ENCODE measurements around the gene MYCT1.
"Not testable (repeated sequence)": the region's sequence is repeated elsewhere in the genome, so short reads cannot be mapped to it uniquely, and the experiment has no call there.

MYCT1 gene

GRCh38 chr6:152697634-152698033 is at the start of gene MYCT1:
MYCT1 (plus strand) TSS chr6:152697897; CDS start chr6:152697903, 6 bp downstream.
- no peak within 1 kb of the TSS for H3K27ac Mint-ChIP-seq
- no peaks in the 10 kb centered on the region for H3K4me1 Mint-ChIP-seq
- CTCF ChIA-PET = no interaction called here
- H3K27me3 Mint-ChIP-seq = peaks cover 4% of the 10 kb centered on the region
- no peak for DNase-seq
- H3K36me3 Mint-ChIP-seq = no peaks in the 10 kb centered on the region
- H3K9me3 Mint-ChIP-seq = no peaks in the 10 kb centered on the region
- H3K4me3 Mint-ChIP-seq = no peak within 1 kb of the TSS

GRCh38 chr6:152648105-152648504 is 49.6 kb upstream of the MYCT1 start:
- H3K27ac Mint-ChIP-seq = no peak overlapping the region
- CTCF ChIA-PET = no interaction called here

GRCh38 chr6:152651986-152652385 is 45.7 kb upstream of the MYCT1 start:
- Mint-ChIP-seq H3K4me3 (no peak overlapping the region), H3K4me1 (no peaks in the 10 kb centered on the region), H3K27ac (no peak overlapping the region), H3K36me3 (no peaks in the 10 kb centered on the region), H3K9me3 (no peaks in the 10 kb centered on the region), H3K27me3 (no peaks in the 10 kb centered on the region)
- CTCF ChIA-PET = no interaction called here
- DNase-seq = no peak

More at GRCh38 chr6:152648105-152648504, 49.6 kb upstream of the MYCT1 start:
- Mint-ChIP-seq H3K27me3 (peaks cover 3% of the 10 kb centered on the region), H3K36me3 (no peaks in the 10 kb centered on the region), H3K4me3 (no peak overlapping the region), H3K4me1 (no peaks in the 10 kb centered on the region), H3K9me3 (no peaks in the 10 kb centered on the region)
- no peak for DNase-seq

GRCh38 chr6:152661776-152662175 is 35.9 kb upstream of the MYCT1 start:
- H3K36me3 Mint-ChIP-seq = no peaks in the 10 kb centered on the region
- no peak overlapping the region for H3K4me3 Mint-ChIP-seq
- no peaks in the 10 kb centered on the region for H3K27me3 Mint-ChIP-seq
- CTCF ChIA-PET = no interaction called here
- no peaks in the 10 kb centered on the region for H3K4me1 Mint-ChIP-seq
- H3K27ac Mint-ChIP-seq = no peak overlapping the region
- no peak for DNase-seq
- H3K9me3 Mint-ChIP-seq = no peaks in the 10 kb centered on the region

GRCh38 chr6:152669895-152670294 is 27.8 kb upstream of the MYCT1 start:
- DNase-seq = no peak
- Mint-ChIP-seq H3K4me1 (no peaks in the 10 kb centered on the region), H3K4me3 (no peak overlapping the region), H3K9me3 (no peaks in the 10 kb centered on the region), H3K27ac (no peak overlapping the region), H3K27me3 (no peaks in the 10 kb centered on the region), H3K36me3 (no peaks in the 10 kb centered on the region)
- CTCF ChIA-PET = no interaction called here

- no peak for DNase-seq
- no peak overlapping the region for H3K27ac Mint-ChIP-seq
- CTCF ChIA-PET = no interaction called here
- no peaks in the 10 kb centered on the region for H3K27me3 Mint-ChIP-seq
- H3K36me3 Mint-ChIP-seq = no peaks in the 10 kb centered on the region
- no peak overlapping the region for H3K4me3 Mint-ChIP-seq
- H3K4me1 Mint-ChIP-seq = no peaks in the 10 kb centered on the region
- H3K9me3 Mint-ChIP-seq = no peaks in the 10 kb centered on the region
These were observed 26.5 kb upstream of the MYCT1 start for GRCh38 chr6:152671171-152671570.

- CTCF ChIA-PET = no interaction called here
- no peak for DNase-seq
- H3K9me3 Mint-ChIP-seq = no peaks in the 10 kb centered on the region
- no peak overlapping the region for H3K27ac Mint-ChIP-seq
- no peaks in the 10 kb centered on the region for H3K27me3 Mint-ChIP-seq
- no peaks in the 10 kb centered on the region for H3K36me3 Mint-ChIP-seq
- H3K4me1 Mint-ChIP-seq = no peaks in the 10 kb centered on the region
- no peak overlapping the region for H3K4me3 Mint-ChIP-seq
These were observed 24.5 kb upstream of the MYCT1 start for GRCh38 chr6:152673236-152673635.

GRCh38 chr6:152680151-152680550 is 17.5 kb upstream of the MYCT1 start:
- Mint-ChIP-seq H3K4me1 (no peaks in the 10 kb centered on the region), H3K27me3 (peaks cover 5% of the 10 kb centered on the region), H3K27ac (no peak overlapping the region), H3K36me3 (no peaks in the 10 kb centered on the region), H3K9me3 (no peaks in the 10 kb centered on the region), H3K4me3 (no peak overlapping the region)
- CTCF ChIA-PET = no interaction called here
- no peak for DNase-seq

- no peaks in the 10 kb centered on the region for H3K9me3 Mint-ChIP-seq
- no peaks in the 10 kb centered on the region for H3K36me3 Mint-ChIP-seq
- H3K4me1 Mint-ChIP-seq = no peaks in the 10 kb centered on the region
- no peak overlapping the region for H3K4me3 Mint-ChIP-seq
- no peak overlapping the region for H3K27ac Mint-ChIP-seq
- H3K27me3 Mint-ChIP-seq = peaks cover 5% of the 10 kb centered on the region
- DNase-seq = no peak
- CTCF ChIA-PET = no interaction called here
These were observed 16.7 kb upstream of the MYCT1 start for GRCh38 chr6:152680879-152681517.

- H3K4me3 Mint-ChIP-seq = no peak overlapping the region
- H3K27ac Mint-ChIP-seq = no peak overlapping the region
- DNase-seq = no peak
- no peaks in the 10 kb centered on the region for H3K4me1 Mint-ChIP-seq
- peaks cover 5% of the 10 kb centered on the region for H3K27me3 Mint-ChIP-seq
- no peaks in the 10 kb centered on the region for H3K9me3 Mint-ChIP-seq
- CTCF ChIA-PET = no interaction called here
- H3K36me3 Mint-ChIP-seq = no peaks in the 10 kb centered on the region
These were observed 15.6 kb upstream of the MYCT1 start for GRCh38 chr6:152682141-152682540.

GRCh38 chr6:152682935-152683334 is 14.8 kb upstream of the MYCT1 start:
- H3K27ac Mint-ChIP-seq, DNase-seq, H3K4me1 Mint-ChIP-seq, H3K4me3 Mint-ChIP-seq, H3K36me3 Mint-ChIP-seq, CTCF ChIA-PET, H3K27me3 Mint-ChIP-seq, H3K9me3 Mint-ChIP-seq: not testable (repeated sequence)

GRCh38 chr6:152685819-152686218 is 11.9 kb upstream of the MYCT1 start:
- no peak for DNase-seq
- Mint-ChIP-seq H3K4me3 (no peak overlapping the region), H3K27me3 (no peaks in the 10 kb centered on the region), H3K27ac (no peak overlapping the region), H3K4me1 (no peaks in the 10 kb centered on the region), H3K36me3 (no peaks in the 10 kb centered on the region), H3K9me3 (no peaks in the 10 kb centered on the region)
- CTCF ChIA-PET = interaction anchor here (0.7 kb wide), 1 partner anchor 29 kb away, joined by 3 read pairs; no protein-coding TSS in a partner anchor

- Mint-ChIP-seq H3K4me3 (no peak overlapping the region), H3K4me1 (no peaks in the 10 kb centered on the region), H3K9me3 (no peaks in the 10 kb centered on the region), H3K27ac (no peak overlapping the region), H3K27me3 (no peaks in the 10 kb centered on the region), H3K36me3 (no peaks in the 10 kb centered on the region)
- DNase-seq = no peak
- CTCF ChIA-PET = no interaction called here
These were observed 2.2 kb upstream of the MYCT1 start for GRCh38 chr6:152695372-152696045.

- Mint-ChIP-seq H3K36me3 (no peaks in the 10 kb centered on the region), H3K27me3 (no peaks in the 10 kb centered on the region), H3K27ac (no peak overlapping the region), H3K9me3 (no peaks in the 10 kb centered on the region), H3K4me1 (no peaks in the 10 kb centered on the region), H3K4me3 (no peak overlapping the region)
- CTCF ChIA-PET = no interaction called here
- no peak for DNase-seq
These were observed 1.2 kb upstream of the MYCT1 start for GRCh38 chr6:152696522-152696921.

- Mint-ChIP-seq H3K27me3 (peaks cover 4% of the 10 kb centered on the region), H3K9me3 (no peaks in the 10 kb centered on the region), H3K4me3 (no peak overlapping the region), H3K27ac (no peak overlapping the region), H3K4me1 (no peaks in the 10 kb centered on the region), H3K36me3 (no peaks in the 10 kb centered on the region)
- CTCF ChIA-PET = no interaction called here
- DNase-seq = no peak
These were observed 995 bp downstream of the MYCT1 start for GRCh38 chr6:152698692-152699091.

Data from activated naive CD4-positive, alpha-beta T cell treated with anti-CD3 and anti-CD28 coated beads, Interleukin-2, amount 10 ng/mL, durations not matched to agents 7 days and 5 days (primary cell).